SU-DHL-6 (cell line): ENCODE measurements around the gene CERK.

Source experiments
- CTCF ChIP-seq: fragments of 200-600 bp; sonication (generic); IDR thresholded peaks from one replicate; pipeline ENCODE4 v1.5.1; 2017; ENCODE audit warnings: antibody characterized with exemption, mild to moderate bottlenecking, low read length, moderate library complexity; ENCODE audit not compliant: insufficient read depth, poor library complexity, severe bottlenecking
- EZH2phosphoT487 ChIP-seq: fragments of 200-600 bp; sonication (generic), shearing (Covaris generic); conservative IDR thresholded peaks from 2 replicates; pipeline ENCODE4 v1.6.1; 2018; ENCODE audit warnings: mild to moderate bottlenecking, antibody characterized with exemption, low read length, moderate library complexity, mixed read lengths

- TF ChIP-seq EZH2phosphoT487: no peak
- no peak for TF ChIP-seq CTCF
Observed at GRCh38 chr22:46665151-46665695, 72.8 kb downstream of the CERK start.
